Activated B cell treated with CpG ODN at 0.5 μM for 24 hours (primary cell): ENCODE results near the gene EXT2. TPM values are rescaled to one million over a fixed set of nuclear protein-coding genes. Genes with fewer than 3 reads are reported as not detected.
A peak's percentile ranks its signal among the peaks of the same experiment; 100 is the strongest.

Experiments
- ATAC-seq: fragments of 200-7000 bp; cut with Tn5 transposase; one replicate; pipeline ENCODE4 v1.10.0; 2021; ENCODE audit warnings: low read depth, mild to moderate bottlenecking, moderate library complexity
- CTCF ChIA-PET: fragments of 350-600 bp; sonication (Branson Sonifier 250); formaldehyde crosslinking; loops from one replicate; lab custom pipeline; 2021; ENCODE audit warnings: antibody characterized with exemption; lab: Charles Lee
- POLR2A ChIA-PET: fragments of 350-600 bp; sonication (Branson Sonifier 250); formaldehyde crosslinking; loops from one replicate; lab custom pipeline; 2021; ENCODE audit warnings: antibody characterized with exemption; lab: Charles Lee
- DNase-seq: peaks from one replicate; pipeline ENCODE4 v3.0.0; 2022
- H3K27ac Mint-ChIP-seq: one replicate; pipeline ENCODE4 v1.8.0; 2020; ENCODE audit warnings: mixed read lengths
- H3K27me3 Mint-ChIP-seq: one replicate; pipeline ENCODE4 v1.8.0; 2021; ENCODE audit warnings: mixed read lengths
- H3K36me3 Mint-ChIP-seq: one replicate; pipeline ENCODE4 v1.8.0; 2021; ENCODE audit warnings: low read depth, mixed read lengths
- H3K4me1 Mint-ChIP-seq: one replicate; pipeline ENCODE4 v1.8.0; 2021; ENCODE audit warnings: mixed read lengths
- H3K4me3 Mint-ChIP-seq: one replicate; pipeline ENCODE4 v1.8.0; 2020; ENCODE audit warnings: mild to moderate bottlenecking, mixed read lengths
- H3K9me3 Mint-ChIP-seq: one replicate; pipeline ENCODE4 v1.8.0; 2020; ENCODE audit warnings: mixed read lengths
- intact Hi-C: fragments of 100-400 bp; cut with micrococcal nuclease; formaldehyde crosslinking; loops from one replicate; pipeline ENCODE4 v1.15.1; 2024
- total RNA-seq: library from RNA; stranded (reverse); gene quantifications from 2 replicates; pipeline ENCODE4 v1.2.3, GENCODE V29; 2022
- TF ChIP-seq, protein P1 (sequence below): fragments of 200-600 bp; IDR thresholded peaks from one replicate; pipeline ENCODE4 v1.8.0; 2022; ENCODE audit warnings: antibody characterized with exemption, mild to moderate bottlenecking

The EXT2 gene
- total RNA-seq, 1 donor from 2014 or later, result 22.1 TPM

DNA sequence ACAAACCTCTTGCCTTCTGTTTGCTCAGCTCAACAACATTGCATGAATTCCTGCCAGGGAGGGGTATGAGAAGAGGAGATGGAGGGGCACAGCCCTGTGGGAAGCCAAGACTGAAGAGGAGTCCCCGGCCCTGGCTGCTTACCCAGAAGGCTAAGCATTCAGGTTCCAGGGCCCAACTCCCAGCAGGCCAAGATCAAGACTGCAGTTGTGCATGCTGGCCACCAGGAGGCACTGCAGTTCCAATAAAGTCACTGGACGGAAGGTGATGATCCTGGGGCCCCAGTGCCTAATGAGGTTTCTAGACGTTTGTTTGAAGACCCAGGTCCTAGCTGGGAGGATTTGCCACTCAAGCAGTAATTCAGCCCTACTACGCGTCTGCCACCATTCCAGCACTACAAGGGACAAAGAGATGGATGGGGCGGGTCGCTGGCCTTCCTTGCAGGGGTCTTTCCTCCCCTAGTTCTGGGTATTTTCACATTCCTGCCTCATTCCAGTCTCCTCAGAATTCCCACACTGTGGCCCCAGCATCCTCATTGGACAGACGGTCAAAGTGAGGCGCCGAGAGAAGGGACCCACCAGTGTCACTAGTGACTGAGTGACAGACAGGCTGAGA is 190.9 kb downstream of the EXT2 start:
- POLR2A ChIA-PET, result interaction anchor here (0.6 kb wide), 1 partner anchor 176 kb away, joined by 3 read pairs; no protein-coding TSS in a partner anchor
- no peak overlapping the region for H3K4me3 Mint-ChIP-seq

DNA sequence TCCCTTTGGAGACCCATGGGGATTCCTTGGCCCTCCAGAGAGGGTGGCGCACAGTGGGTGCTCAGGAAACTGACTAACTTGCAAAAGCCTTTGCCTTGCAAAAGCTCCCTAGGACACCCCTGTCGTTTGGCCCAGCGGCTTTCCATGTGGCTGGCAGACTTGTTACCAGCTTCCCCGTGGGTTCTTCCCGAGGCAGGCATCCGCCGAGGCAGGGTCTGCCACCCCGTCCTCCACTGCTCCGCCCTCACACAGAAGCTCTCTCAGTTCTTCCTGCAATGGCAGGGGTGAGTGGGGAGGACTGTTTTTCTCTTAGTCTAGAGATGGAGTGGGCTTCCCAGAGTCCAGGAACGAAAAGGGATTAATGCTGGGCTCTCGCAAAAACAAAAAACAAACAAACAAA is 191.4 kb downstream of the EXT2 start:
- Mint-ChIP-seq H3K36me3 (no peaks in the 10 kb centered on the region), H3K27me3 (peaks cover 16% of the 10 kb centered on the region), H3K27ac (no peak overlapping the region), H3K9me3 (no peaks in the 10 kb centered on the region), H3K4me3 (no peak overlapping the region), H3K4me1 (no peaks in the 10 kb centered on the region)
- ChIA-PET CTCF (interaction anchor here (0.9 to 3.4 kb wide), 10 partner anchors 10 to 650 kb away, joined by 3 to 27 read pairs (median 4); no protein-coding TSS in a partner anchor), POLR2A (no interaction called here)
- DNase-seq, result no peak
- intact Hi-C loops, result loop anchor here (1.0 to 10.0 kb wide), 9 partner anchors 177 to 820 kb away; partner anchors contain the start of gene EXT2
- TF ChIP-seq, protein P1, sequence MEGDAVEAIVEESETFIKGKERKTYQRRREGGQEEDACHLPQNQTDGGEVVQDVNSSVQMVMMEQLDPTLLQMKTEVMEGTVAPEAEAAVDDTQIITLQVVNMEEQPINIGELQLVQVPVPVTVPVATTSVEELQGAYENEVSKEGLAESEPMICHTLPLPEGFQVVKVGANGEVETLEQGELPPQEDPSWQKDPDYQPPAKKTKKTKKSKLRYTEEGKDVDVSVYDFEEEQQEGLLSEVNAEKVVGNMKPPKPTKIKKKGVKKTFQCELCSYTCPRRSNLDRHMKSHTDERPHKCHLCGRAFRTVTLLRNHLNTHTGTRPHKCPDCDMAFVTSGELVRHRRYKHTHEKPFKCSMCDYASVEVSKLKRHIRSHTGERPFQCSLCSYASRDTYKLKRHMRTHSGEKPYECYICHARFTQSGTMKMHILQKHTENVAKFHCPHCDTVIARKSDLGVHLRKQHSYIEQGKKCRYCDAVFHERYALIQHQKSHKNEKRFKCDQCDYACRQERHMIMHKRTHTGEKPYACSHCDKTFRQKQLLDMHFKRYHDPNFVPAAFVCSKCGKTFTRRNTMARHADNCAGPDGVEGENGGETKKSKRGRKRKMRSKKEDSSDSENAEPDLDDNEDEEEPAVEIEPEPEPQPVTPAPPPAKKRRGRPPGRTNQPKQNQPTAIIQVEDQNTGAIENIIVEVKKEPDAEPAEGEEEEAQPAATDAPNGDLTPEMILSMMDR, result no peak
- ATAC-seq, result no peak

More for the DNA sequence above, 190.9 kb downstream of the EXT2 start:
- Mint-ChIP-seq H3K9me3 (no peaks in the 10 kb centered on the region), H3K27ac (peak overlapping the region; percentile 16), H3K4me1 (no peaks in the 10 kb centered on the region), H3K27me3 (peaks cover 16% of the 10 kb centered on the region), H3K36me3 (no peaks in the 10 kb centered on the region)
- TF ChIP-seq, protein P1, result peak; percentile 44
- ATAC-seq (peak; percentile 79), DNase-seq (peak; percentile 55)
- intact Hi-C loops, result loop anchor here (1.0 to 10.0 kb wide), 9 partner anchors 178 to 821 kb away; partner anchors contain the start of gene EXT2
- CTCF ChIA-PET, result interaction anchor here (0.9 to 3.4 kb wide), 17 partner anchors 8 to 818 kb away, joined by 3 to 27 read pairs (median 4); no protein-coding TSS in a partner anchor

DNA sequence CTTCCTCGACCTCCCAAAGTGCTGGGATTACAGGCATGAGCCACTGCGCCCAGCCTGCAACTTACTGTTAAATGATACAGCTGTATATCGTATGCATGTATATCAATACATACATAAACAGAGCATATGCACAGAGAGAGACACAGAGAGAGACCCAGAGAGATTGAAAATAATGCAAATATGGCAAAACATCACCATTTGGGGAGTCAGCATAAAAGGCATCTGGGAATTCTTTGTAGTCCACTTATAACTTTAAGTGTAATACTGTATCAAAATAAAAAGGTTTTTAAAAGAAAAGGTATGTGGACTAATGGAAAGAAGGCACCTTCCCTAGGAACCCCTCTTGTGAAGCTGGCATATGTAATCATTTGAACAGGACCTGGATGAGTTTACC is 192.7 kb downstream of the EXT2 start:
- no peak overlapping the region for H3K27ac Mint-ChIP-seq
- no peak for ATAC-seq

DNA sequence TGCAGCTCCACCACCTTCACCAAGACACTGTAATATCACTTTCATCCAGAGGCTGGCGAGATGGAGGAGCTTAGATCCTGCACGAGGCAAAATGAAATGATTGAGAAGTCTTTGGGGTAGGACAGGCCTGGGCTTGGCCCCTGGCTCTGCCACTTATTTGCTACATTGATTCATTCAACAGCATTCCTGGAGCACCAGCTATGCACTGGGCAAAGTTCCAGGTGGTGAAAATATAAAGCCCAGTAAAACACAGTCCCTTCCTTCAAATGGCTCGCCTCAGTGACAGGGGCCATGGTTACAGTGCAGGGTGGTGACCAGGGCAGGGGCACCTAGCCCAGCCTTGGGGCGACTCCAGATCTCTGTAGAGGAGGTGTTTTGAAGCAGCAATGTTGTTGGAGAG is 194.7 kb downstream of the EXT2 start:
- intact Hi-C loops, result no loop called here
- H3K4me3 Mint-ChIP-seq, result no peak overlapping the region
- ChIA-PET CTCF (interaction anchor here (1.2 kb wide), 1 partner anchor 327 kb away, joined by 3 read pairs; no protein-coding TSS in a partner anchor), POLR2A (no interaction called here)
- H3K9me3 Mint-ChIP-seq, result no peaks in the 10 kb centered on the region
- H3K27me3 Mint-ChIP-seq, result peaks cover 21% of the 10 kb centered on the region
- H3K36me3 Mint-ChIP-seq, result no peaks in the 10 kb centered on the region
- no peak for ATAC-seq
- no peak overlapping the region for H3K27ac Mint-ChIP-seq
- DNase-seq, result no peak
- no peaks in the 10 kb centered on the region for H3K4me1 Mint-ChIP-seq
- TF ChIP-seq, protein P1, result no peak

More for the DNA sequence above, 192.7 kb downstream of the EXT2 start:
- intact Hi-C loops, result loop anchor here (5.0 to 10.0 kb wide), 4 partner anchors 193 to 819 kb away; partner anchors contain the start of gene EXT2
- peaks cover 16% of the 10 kb centered on the region for H3K27me3 Mint-ChIP-seq
- TF ChIP-seq, protein P1, result no peak
- H3K4me1 Mint-ChIP-seq, result no peaks in the 10 kb centered on the region
- no peak for DNase-seq
- H3K9me3 Mint-ChIP-seq, result no peaks in the 10 kb centered on the region
- CTCF ChIA-PET, result interaction anchor here (1.0 kb wide), 2 partner anchors 237 to 639 kb away, joined by 3 read pairs; no protein-coding TSS in a partner anchor
- no peak overlapping the region for H3K4me3 Mint-ChIP-seq
- POLR2A ChIA-PET, result no interaction called here
- H3K36me3 Mint-ChIP-seq, result no peaks in the 10 kb centered on the region

Other genes with a start within 250 kb of the EXT2 start
- 28.3 and 40.5 TPM in 2 replicates for gene ALKBH3, start 214.8 kb upstream of the EXT2 start, total RNA-seq
- not detected in 2 replicates for gene C11orf96, start 153.0 kb upstream of the EXT2 start, total RNA-seq
- gene ACCSL, start 47.7 kb upstream of the EXT2 start, total RNA-seq, result not detected in 2 replicates
- 22.4 and 27.0 TPM in 2 replicates for gene ACCS, start 29.4 kb upstream of the EXT2 start, total RNA-seq
- gene ALX4, start 214.5 kb downstream of the EXT2 start, total RNA-seq, result not detected in 2 replicates